ENCODE data around the gene PTPRB.
A peak's percentile ranks its signal among the peaks of the same experiment; 100 is the strongest.

The PTPRB gene

GRCh38 chr12:70637303-70638085 lies at the start of gene PTPRB:
Gene PTPRB (minus strand): TSS chr12:70637429. CDS start chr12:70637395, 34 bp downstream.
- DNase-seq = no peak

- DNase-seq = no peak
Measured at GRCh38 chr12:70686907-70687306, 49.7 kb upstream of the PTPRB start.

GRCh38 chr12:70686299-70686698 lies 49.1 kb upstream of the PTPRB start:
- no peak for DNase-seq

DNA sequence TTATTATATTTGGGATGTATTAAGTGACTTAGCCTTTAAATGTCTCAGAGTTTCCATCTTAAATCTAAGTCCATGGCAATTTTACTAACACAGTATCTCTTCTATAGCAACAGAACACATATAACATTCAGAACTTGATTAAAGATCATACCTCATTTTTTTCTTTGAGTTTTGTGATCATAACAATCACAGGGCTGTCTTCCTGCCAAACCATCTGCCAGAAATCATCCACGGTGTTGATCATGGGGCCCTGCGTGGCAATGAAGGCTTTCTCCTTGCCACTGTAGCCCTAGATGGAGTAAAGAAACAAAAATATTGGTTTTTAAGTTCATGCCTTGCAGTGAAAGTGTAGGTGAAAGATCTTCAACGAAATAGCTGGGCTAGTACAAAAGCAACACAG lies 46.7 kb upstream of the PTPRB start:
- no peak for DNase-seq

- DNase-seq = no peak
Measured at GRCh38 chr12:70671698-70672097, 34.5 kb upstream of the PTPRB start.

DNA sequence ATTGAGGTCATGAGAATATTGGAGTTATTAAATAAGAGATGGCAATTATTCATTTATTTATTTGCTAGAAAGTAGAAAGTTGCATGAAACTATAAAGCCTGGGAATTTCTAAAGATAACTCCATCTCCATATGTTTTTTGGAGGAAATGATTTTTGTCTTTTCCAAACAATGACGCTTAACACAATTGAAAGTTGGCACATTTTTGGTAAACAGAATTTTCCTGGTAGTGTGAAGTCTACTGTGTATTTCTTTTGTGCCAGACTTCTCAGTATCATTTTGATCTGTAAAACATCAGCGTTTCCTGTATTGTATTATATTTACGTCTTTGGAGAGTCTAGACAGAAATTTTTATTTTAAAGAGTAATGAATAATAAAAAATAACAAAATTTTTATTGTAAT lies 33.7 kb upstream of the PTPRB start:
- DNase-seq = no peak

- no peak for DNase-seq
Measured at GRCh38 chr12:70667253-70667652, 30.0 kb upstream of the PTPRB start.

DNA sequence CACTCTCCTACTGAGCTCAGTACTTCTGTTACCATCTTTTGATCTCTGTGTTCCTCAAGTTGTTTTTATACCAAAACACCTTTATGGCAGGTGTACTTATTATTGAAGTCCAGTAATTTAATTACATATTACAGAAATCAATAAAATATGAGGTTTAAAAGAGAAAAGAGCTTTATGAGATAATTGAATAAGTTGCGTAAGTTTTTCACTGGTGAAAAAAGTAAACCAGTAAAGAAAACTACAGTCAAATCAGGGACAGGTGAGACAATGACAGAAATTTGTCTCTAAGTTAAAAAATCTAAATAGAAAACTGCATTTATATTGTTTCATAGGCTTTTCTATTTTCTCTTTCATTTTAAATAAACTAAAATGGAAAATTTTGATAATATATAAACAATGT lies 29.1 kb upstream of the PTPRB start:
- DNase-seq = no peak

DNA sequence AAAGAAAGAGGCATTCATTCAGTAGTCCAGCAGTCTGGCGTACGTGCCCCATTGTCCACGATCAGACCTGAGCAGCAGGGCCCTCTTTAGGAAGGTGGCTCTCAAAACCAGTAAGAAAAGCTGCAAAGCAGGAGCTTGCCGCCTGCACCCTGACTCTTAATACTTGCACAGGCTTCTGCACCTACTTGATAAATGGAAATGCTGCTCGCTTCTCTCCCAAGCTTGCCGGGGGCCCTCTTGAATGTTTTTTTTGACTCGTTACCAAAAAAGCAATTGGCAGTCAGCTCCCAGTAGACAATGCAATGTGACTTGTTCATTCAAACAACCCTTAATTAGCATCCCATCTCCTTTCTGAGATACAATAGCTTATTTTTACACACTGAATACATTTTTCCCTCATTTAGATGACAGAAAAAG lies 27.2 kb upstream of the PTPRB start:
- DNase-seq = peak; percentile 4 to 36

DNA sequence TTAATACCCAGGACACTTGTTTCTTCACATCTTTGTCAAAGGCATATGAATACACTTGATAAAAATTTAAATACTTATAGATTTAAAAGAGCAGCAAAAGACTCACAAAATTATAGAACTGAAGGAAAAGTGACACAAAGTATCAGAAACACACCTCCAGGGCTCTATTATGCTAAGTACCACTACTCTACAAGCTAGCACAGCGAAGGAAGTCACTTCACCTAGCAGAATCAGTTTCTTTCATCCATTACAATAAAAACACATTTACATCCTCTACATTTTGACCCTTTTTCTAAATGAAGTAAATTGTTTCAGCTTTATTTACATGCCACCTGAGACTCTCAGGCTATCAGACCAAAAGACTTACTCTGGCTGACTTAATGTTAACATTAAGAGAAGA lies 26.6 kb upstream of the PTPRB start:
- no peak for DNase-seq

- DNase-seq = peak in 1 of 2 donors; percentile 19
Measured at GRCh38 chr12:70661466-70662161, 24.4 kb upstream of the PTPRB start.

DNA sequence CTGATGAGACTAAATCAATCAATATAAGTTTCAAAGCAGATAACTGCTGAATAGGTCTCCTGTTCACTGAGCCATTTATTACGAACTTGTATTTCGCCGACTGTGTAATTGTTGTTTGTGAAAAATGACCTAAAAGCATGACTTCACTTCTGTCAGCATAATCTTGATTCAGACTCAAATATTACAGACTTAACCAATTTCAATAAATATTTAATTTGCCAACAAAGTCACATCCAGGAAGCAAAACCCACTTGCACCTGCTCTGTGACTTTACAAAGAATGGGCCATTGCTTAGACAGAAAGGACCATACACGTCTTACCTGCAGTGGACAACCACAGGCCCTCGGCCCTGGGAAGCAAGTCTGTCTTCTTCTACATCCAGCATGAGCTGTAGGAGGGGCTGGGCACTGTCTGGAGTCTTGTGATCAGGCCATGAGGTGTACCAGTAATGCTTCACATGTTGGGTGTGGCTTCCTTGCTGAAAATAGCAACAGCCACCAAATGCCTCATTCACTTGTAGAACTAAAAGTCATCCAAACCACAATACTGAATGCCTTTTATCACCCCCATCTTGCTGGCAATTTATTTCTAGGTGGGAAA lies 23.5 kb upstream of the PTPRB start:
- no peak for DNase-seq

DNA sequence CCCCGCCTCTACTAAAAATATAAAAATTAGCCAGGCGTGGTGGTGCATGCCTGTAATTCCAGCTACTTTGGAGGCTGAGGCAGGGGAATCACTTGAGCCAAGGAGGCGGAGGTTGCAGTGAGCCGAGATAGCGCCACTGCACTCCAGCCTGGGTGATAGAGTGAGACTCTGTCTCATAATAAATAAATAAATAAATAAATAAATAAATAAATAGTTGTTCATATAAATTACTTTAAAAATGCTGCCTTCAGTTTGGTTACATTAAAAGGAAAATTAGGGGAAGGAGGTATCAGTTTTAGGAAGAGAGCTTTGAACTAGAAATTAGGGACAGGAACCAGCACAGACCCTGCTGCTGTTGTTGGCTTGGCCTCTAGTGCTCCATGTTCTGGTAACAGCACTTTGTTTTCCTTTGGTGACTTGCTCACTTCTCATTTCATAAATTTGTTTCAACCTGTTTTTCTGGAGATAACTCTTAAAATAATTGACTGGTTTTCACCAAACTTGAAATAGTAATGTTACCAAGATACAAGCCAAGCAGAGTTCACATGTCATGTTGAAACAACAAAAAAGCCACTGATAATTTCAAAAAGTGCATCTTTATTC lies 22.9 kb upstream of the PTPRB start:
- no peak for DNase-seq

GRCh38 chr12:70659077-70659606 lies 21.9 kb upstream of the PTPRB start:
- DNase-seq = no peak

DNA sequence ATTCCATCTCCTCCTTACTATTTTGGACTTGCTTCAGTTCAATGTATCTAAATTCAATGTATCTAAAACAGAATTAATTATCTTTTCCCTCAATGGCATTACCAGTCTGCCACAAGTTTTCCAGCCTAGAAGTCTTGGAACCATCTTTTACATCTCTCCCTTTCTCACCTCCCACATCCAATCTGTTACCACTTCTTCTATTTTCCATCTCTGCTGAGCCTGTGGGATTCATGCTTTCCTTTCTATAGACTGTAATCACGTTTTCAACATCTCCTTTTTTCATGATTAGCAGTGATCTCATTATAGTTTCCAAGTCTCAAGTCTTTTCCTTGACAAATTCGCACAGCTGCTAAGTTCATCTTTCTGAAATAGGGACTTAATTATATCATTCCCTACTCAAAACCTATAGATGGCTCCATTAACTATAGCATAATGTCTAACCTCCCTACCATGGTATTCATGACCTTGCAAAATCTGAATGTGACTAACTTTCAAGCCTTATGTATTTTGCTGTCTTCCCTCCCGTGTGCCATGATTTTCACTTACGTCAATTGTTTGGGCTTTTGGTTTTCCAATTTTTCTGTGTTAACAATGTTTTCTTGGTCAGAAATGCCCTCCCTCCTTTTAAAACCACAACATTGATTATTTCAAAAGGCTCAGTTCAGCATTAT lies 20.5 kb upstream of the PTPRB start:
- DNase-seq = peak in 1 of 2 donors; percentile 44

- DNase-seq = no peak
Measured at GRCh38 chr12:70652451-70652850, 15.2 kb upstream of the PTPRB start.

DNA sequence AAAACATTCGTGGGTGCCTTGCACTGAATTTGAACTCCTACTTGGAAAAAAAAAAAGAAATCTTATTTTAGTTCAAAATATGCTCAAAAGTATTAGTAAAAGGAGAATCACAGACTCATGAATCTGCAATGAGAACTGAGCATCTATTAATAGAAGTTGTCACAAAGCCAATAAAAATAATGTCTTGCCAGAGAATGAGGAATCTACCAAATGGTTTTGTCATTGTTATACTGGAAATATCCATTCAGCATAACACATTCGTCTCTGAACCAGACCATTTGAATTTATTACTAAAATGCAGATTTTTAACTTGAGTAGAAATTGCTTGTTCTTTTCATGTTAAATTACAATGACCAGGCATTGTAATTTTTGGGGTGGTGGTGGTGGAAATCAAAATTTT lies 11.6 kb upstream of the PTPRB start:
- no peak for DNase-seq

DNA sequence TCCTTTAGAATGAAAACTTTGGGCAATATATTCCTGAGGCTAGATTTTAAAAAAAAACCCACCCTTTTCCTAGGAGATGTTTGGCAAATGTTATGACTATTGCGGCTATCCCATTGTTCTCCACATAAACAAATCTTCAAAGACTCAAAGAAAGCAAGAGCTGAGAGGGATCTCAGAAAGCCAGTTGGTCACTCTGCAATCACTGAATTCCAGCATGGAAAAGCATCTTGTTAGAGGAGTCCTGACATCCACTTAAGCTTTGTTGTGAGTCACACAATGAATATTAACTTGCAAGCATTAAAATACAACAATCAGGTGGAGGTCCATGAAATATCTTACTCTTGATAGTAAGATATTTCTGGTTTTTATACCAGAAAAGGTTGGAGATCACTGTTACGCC lies 11.0 kb upstream of the PTPRB start:
- DNase-seq = no peak

- DNase-seq = no peak
Measured at GRCh38 chr12:70646850-70647249, 9.6 kb upstream of the PTPRB start.

DNA sequence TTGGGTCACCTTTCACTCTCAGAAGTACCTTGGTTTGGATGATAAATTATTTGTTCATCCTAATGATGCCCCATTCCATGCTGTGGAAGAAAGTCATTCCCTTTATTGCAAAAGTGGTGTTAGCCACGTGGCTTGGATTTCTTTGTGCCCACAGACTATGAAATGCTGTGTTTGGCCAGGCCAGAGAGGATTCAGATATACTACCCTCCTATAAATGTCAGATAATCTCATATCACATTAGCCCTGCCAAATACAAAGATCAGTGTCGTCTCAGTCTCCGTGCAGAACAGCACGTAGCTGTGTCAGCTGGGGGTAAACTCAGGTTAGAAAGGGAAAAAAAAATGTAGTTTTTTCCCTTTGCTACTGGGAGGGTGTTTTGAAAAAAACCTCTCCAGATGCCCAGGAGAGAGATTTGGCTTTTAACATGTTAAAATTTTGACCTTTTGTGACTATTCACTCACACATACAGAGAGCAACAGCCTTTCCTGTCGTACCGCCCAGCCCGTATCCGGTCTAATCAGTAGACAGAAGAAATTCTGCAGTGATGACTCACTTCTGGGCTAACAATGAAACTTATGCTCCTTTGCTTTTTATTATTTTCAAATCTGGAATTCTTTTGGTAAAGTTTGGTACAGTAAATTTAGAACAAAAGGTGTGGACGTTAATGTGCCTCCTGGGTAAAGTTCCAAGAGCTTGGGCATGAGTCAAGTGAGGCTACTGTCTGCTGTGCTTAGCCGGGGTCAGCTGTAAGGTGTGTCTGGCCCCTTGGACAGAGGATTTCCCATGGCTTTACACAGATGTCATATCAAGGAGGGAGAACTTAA lies 8.5 kb upstream of the PTPRB start:
- no peak for DNase-seq

GRCh38 chr12:70644861-70645260 lies 7.6 kb upstream of the PTPRB start:
- no peak for DNase-seq

DNA sequence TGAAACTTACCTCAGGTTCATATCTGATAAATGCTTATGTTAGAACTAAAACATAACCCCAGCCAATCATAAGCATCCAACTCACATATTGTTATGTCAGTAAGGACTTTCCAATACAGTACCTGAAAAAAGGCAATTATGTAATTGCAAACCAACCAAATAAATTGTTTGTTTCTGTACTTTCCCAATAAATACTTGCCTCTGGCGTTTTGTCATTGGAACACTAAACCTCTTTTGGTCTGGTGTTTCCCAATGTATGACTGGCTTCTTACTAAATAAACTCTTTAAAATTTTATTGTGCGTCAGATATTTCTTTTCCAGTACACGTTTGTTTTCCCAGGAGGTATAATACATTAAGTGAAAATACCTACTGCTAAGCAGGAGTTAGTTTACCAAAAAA lies 6.7 kb upstream of the PTPRB start:
- no peak for DNase-seq
